HCT116 (cell line): Measurements from ENCODE around the gene MND1. TPM values are rescaled to one million over a fixed set of nuclear protein-coding genes. Genes with fewer than 3 reads are reported as not detected.

Experiments
- ATAC-seq: fragments of 200-7000 bp; cut with Tn5 transposase; 2 replicates; pipeline ENCODE4 v1.9.1; 2020; ENCODE audit warnings: mild to moderate bottlenecking, moderate library complexity
- BruUV-seq: library from RNA; stranded (reverse); fragments of 400-500 nt; replicated peaks from 2 replicates; lab custom pipeline; 2021; lab: Mats Ljungman, UMichigan
- CTCF ChIA-PET: fragments of 300-600 bp; sonication (Branson Sonifier 250); formaldehyde crosslinking; loops from one replicate; lab custom pipeline; 2021; ENCODE audit warnings: antibody characterized with exemption; lab: Charles Lee
- POLR2A ChIA-PET: fragments of 300-600, 350-600 bp; sonication (Branson Sonifier 250); formaldehyde crosslinking; loops from one replicate; lab custom pipeline; 2021; ENCODE audit warnings: antibody characterized with exemption; lab: Charles Lee
- RAD21 ChIA-PET, 2 experiments: fragments of 300-600 bp; sonication (Branson Sonifier 250); formaldehyde crosslinking; loops; one replicate each; lab custom pipeline; 2023; ENCODE audit warnings: low total read pairs in 2 of 2; ENCODE audit not compliant: uncharacterized antibody in 2 of 2, unreplicated experiment in 2 of 2, low non-redundant PET in 1 of 2; lab: Charles Lee
- DNase-seq: peaks from one replicate; pipeline ENCODE4 v3.0.0-alpha.2; 2010; ENCODE audit warnings: low read depth, low spot score
- H2AFZ ChIP-seq: fragments of 200-600 bp; shearing (Covaris generic), sonication (generic); 2 replicates; pipeline ENCODE4 v1.6.1; 2017; ENCODE audit warnings: low read depth, mixed run types, mixed read lengths, antibody characterized with exemption, low read length; ENCODE audit not compliant: poor library complexity, severe bottlenecking
- H3K27ac ChIP-seq: 2 replicates; pipeline ENCODE4 v1.5.1; 2012; ENCODE audit warnings: low read depth, low read length
- H3K27me3 ChIP-seq: fragments of 200-600 bp; sonication (generic); 2 replicates; pipeline ENCODE4 v1.6.1; 2016; ENCODE audit warnings: mixed run types, low read length, mixed read lengths; ENCODE audit not compliant: insufficient read depth
- H3K36me3 ChIP-seq, 2 experiments: fragments of 200-500 bp in 1 of 2; fragments of 200-600 bp in 1 of 2; sonication (Bioruptor generic) in 1 of 2; sonication (generic) in 1 of 2; 2 replicates each; pipeline versions ENCODE4 v1.5.1 to v1.6.1; 2014 to 2016; ENCODE audit warnings: low read length in 2 of 2, inconsistent platforms in 1 of 2, mixed read lengths in 1 of 2, mixed run types in 1 of 2; ENCODE audit not compliant: insufficient read depth in 2 of 2, control insufficient read depth in 1 of 2
- H3K4me1 ChIP-seq, 2 experiments: fragments of 200-600 bp in 1 of 2; sonication (generic) in 1 of 2; 2 replicates each; pipeline versions ENCODE4 v1.5.1 to v1.6.1; 2012 to 2017; ENCODE audit warnings: low read length in 2 of 2, inconsistent platforms in 1 of 2, mild to moderate bottlenecking in 1 of 2, mixed read lengths in 1 of 2, mixed run types in 1 of 2, moderate library complexity in 1 of 2; ENCODE audit not compliant: insufficient read depth in 2 of 2, control insufficient read depth in 1 of 2
- H3K4me2 ChIP-seq: fragments of 200-600 bp; sonication (generic); 2 replicates; pipeline ENCODE4 v1.6.1; 2017; ENCODE audit warnings: mixed run types, low read length, mixed read lengths
- H3K4me3 ChIP-seq, 2 experiments: fragments of 200-600 bp in 1 of 2; sonication (generic) in 1 of 2; replicated peaks in 1 of 2; 2 replicates each; pipeline ENCODE4 v1.5.1; 2011 to 2016; ENCODE audit warnings: low read length in 2 of 2, control low read depth in 1 of 2, low read depth in 1 of 2, mild to moderate bottlenecking in 1 of 2, mixed read lengths in 1 of 2, mixed run types in 1 of 2
- H3K79me2 ChIP-seq: fragments of 200-600 bp; sonication (generic); 2 replicates; pipeline ENCODE4 v1.6.1; 2017; ENCODE audit warnings: mild to moderate bottlenecking, mixed run types, low read length, moderate library complexity, mixed read lengths; ENCODE audit not compliant: insufficient read depth
- H3K9ac ChIP-seq: fragments of 200-600 bp; sonication (generic); 2 replicates; pipeline ENCODE4 v1.6.1; 2016; ENCODE audit warnings: low read length, mixed read lengths
- H3K9me2 ChIP-seq: fragments of 200-600 bp; sonication (generic), shearing (Covaris generic); 2 replicates; pipeline ENCODE4 v1.6.1; 2017; ENCODE audit warnings: mixed run types, mild to moderate bottlenecking, moderate library complexity; ENCODE audit not compliant: insufficient read depth
- H3K9me3 ChIP-seq, 2 experiments: fragments of 200-500 bp in 1 of 2; fragments of 200-600 bp in 1 of 2; sonication (Bioruptor generic) in 1 of 2; sonication (generic) in 1 of 2; 2 replicates each; pipeline ENCODE4 v1.6.1; 2014 to 2017; ENCODE audit warnings: low read length in 2 of 2, mixed read lengths in 2 of 2, inconsistent platforms in 1 of 2, low read depth in 1 of 2, mild to moderate bottlenecking in 1 of 2, mixed run types in 1 of 2, moderate library complexity in 1 of 2; ENCODE audit not compliant: control insufficient read depth in 1 of 2, insufficient read depth in 1 of 2
- H4K20me1 ChIP-seq: fragments of 200-600 bp; sonication (generic), shearing (Covaris generic); 2 replicates; pipeline ENCODE4 v1.6.1; 2017; ENCODE audit warnings: mixed run types, mild to moderate bottlenecking, moderate library complexity; ENCODE audit not compliant: insufficient read depth
- CBX3 ChIP-seq: IDR thresholded peaks from 2 replicates; pipeline ENCODE4 v1.6.1; 2012; ENCODE audit warnings: low read depth
- CEBPB ChIP-seq: IDR thresholded peaks from 2 replicates; pipeline ENCODE4 v1.6.1; 2012; ENCODE audit warnings: low read depth
- CTCF ChIP-seq, 3 experiments: fragments of 200-600 bp in 1 of 3; sonication (generic) in 1 of 3; IDR thresholded peaks in 2 of 3; conservative IDR thresholded peaks in 1 of 3; 2 replicates each; pipeline ENCODE4 v1.5.1; 2012 to 2017; ENCODE audit warnings: low read depth in 2 of 3, low read length in 2 of 3, antibody characterized with exemption in 1 of 3, borderline replicate concordance in 1 of 3, control low read depth in 1 of 3, mild to moderate bottlenecking in 1 of 3, mixed read lengths in 1 of 3, mixed run types in 1 of 3, moderate library complexity in 1 of 3; ENCODE audit not compliant: insufficient read depth in 1 of 3
- EGR1 ChIP-seq: IDR thresholded peaks from 2 replicates; pipeline ENCODE4 v1.6.1; 2012; ENCODE audit warnings: low read depth
- ELF1 ChIP-seq: IDR thresholded peaks from 2 replicates; pipeline ENCODE4 v1.6.1; 2012; ENCODE audit warnings: low read depth, borderline replicate concordance
- EZH2 ChIP-seq: fragments of 200-600 bp; sonication (generic); IDR thresholded peaks from 2 replicates; pipeline ENCODE4 v1.6.1; 2017; ENCODE audit warnings: antibody characterized with exemption, mixed run types
- EZH2phosphoT487 ChIP-seq: fragments of 200-600 bp; IDR thresholded peaks from 2 replicates; pipeline ENCODE4 v1.6.1; 2018; ENCODE audit warnings: antibody characterized with exemption, borderline replicate concordance
- JUND ChIP-seq: IDR thresholded peaks from 2 replicates; pipeline ENCODE4 v1.6.1; 2012
- POLR2A ChIP-seq: IDR thresholded peaks from 2 replicates; pipeline ENCODE4 v1.7.0; 2011; ENCODE audit warnings: borderline replicate concordance; ENCODE audit not compliant: insufficient read depth, insufficient read length; ENCODE audit errors: extremely low read depth
- RAD21 ChIP-seq: IDR thresholded peaks from 2 replicates; pipeline ENCODE4 v1.6.1; 2012; ENCODE audit warnings: low read depth, mild to moderate bottlenecking
- REST ChIP-seq: IDR thresholded peaks from 2 replicates; pipeline ENCODE4 v1.6.1; 2012; ENCODE audit warnings: low read depth
- TCF7L2 ChIP-seq: IDR thresholded peaks from 2 replicates; pipeline ENCODE4 v1.7.0; 2011; ENCODE audit warnings: borderline replicate concordance, inconsistent platforms; ENCODE audit not compliant: insufficient read depth, insufficient read length; ENCODE audit errors: extremely low read depth
- ZFX ChIP-seq: fragments of 450-650 bp; IDR thresholded peaks from 2 replicates; pipeline ENCODE4 v1.6.1; 2017
- ZNF274 ChIP-seq: fragments of 200-500 bp; sonication (Bioruptor generic); IDR thresholded peaks from 2 replicates; pipeline ENCODE4 v1.6.1; 2014; ENCODE audit warnings: mild to moderate bottlenecking, low read depth, low read length, inconsistent platforms
- intact Hi-C: fragments of 100-400 bp; cut with micrococcal nuclease; formaldehyde crosslinking; loops from 2 replicates; pipeline ENCODE4 v1.10.0; 2022
- total RNA-seq: library from RNA; stranded (reverse); gene quantifications from one replicate; pipeline ENCODE4 v1.2.1, GENCODE V29; 2021; ENCODE audit not compliant: unreplicated experiment
- TF ChIP-seq, protein P1 (sequence below): IDR thresholded peaks from 2 replicates; pipeline ENCODE4 v1.6.1; 2011; ENCODE audit warnings: mild to moderate bottlenecking, low read length, moderate library complexity; ENCODE audit not compliant: insufficient replicate concordance; ENCODE audit errors: extremely low read depth
- TF ChIP-seq, protein P2 (sequence below): IDR thresholded peaks from 2 replicates; pipeline ENCODE4 v1.6.1; 2012
- TF ChIP-seq, protein P3 (sequence below): IDR thresholded peaks from 2 replicates; pipeline ENCODE4 v1.6.1; 2012

The MND1 gene
- total RNA-seq, 1 experiment from 2014 or later = 29.9 TPM

- TF ChIP-seq, protein P1, sequence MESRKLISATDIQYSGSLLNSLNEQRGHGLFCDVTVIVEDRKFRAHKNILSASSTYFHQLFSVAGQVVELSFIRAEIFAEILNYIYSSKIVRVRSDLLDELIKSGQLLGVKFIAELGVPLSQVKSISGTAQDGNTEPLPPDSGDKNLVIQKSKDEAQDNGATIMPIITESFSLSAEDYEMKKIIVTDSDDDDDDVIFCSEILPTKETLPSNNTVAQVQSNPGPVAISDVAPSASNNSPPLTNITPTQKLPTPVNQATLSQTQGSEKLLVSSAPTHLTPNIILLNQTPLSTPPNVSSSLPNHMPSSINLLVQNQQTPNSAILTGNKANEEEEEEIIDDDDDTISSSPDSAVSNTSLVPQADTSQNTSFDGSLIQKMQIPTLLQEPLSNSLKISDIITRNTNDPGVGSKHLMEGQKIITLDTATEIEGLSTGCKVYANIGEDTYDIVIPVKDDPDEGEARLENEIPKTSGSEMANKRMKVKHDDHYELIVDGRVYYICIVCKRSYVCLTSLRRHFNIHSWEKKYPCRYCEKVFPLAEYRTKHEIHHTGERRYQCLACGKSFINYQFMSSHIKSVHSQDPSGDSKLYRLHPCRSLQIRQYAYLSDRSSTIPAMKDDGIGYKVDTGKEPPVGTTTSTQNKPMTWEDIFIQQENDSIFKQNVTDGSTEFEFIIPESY = no peak
- TF ChIP-seq ZFX (no peak), JUND (no peak), RAD21 (no peak), EGR1 (no peak), EZH2 (no peak), CBX3 (no peak), TCF7L2 (no peak)
Measured at GRCh38 chr4:153374442-153374841, 30.0 kb downstream of the MND1 start (continued).

DNA sequence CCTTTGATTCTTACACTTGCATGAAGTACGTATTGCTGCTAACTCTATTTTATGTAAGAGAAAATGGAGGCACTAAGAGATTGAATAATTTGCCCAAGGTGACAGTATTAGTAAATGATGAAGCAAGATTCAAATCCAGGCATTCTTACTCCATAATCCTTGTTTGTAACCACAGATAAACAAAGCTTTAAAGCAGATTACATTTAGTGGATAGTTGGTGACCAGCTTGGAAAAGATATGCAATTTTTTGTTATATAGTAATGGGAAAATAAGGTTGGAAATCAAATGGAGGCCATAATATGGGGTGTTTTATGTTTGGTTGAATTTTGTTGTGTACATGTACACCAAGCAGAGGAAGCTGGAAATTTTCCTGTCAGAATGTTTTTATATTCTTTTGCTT is 30.8 kb downstream of the MND1 start:
- DNase-seq = no peak
- Histone ChIP-seq H3K4me1 (no peaks in the 10 kb centered on the region), H2AFZ (no peak overlapping the region), H3K9ac (no peak overlapping the region), H3K79me2 (no peaks in the 10 kb centered on the region), H3K4me3 (no peak overlapping the region), H4K20me1 (no peaks in the 10 kb centered on the region), H3K36me3 (peaks cover 0 to 23% of the 10 kb centered on the region in 2 experiments; a peak in 2 of 4 replicates), H3K4me2 (no peak overlapping the region), H3K27me3 (no peaks in the 10 kb centered on the region), H3K27ac (no peak overlapping the region), H3K9me2 (no peaks in the 10 kb centered on the region), H3K9me3 (no peaks in the 10 kb centered on the region)
- intact Hi-C loops = no loop called here
- ATAC-seq = no peak
- no TSS peak for BruUV-seq
- RAD21 ChIA-PET = no interaction called here
- CTCF ChIA-PET = no interaction called here
- POLR2A ChIA-PET = no interaction called here
- TF ChIP-seq JUND (no peak), EZH2phosphoT487 (no peak), CEBPB (no peak), CTCF (IDR thresholded peaks at IDR 0.05 in 2 of 3, conservative IDR thresholded peaks at IDR 0.05 in 1 of 3; ENCODE audit: borderline replicate concordance in 1 of 3, insufficient read depth in 1 of 3, low read depth in 2 of 3, low read length in 2 of 3) (no peak), POLR2A (no peak), CBX3 (no peak), ZFX (no peak), ZNF274 (no peak), ELF1 (no peak), REST (no peak), RAD21 (no peak)
- TF ChIP-seq, protein P2, sequence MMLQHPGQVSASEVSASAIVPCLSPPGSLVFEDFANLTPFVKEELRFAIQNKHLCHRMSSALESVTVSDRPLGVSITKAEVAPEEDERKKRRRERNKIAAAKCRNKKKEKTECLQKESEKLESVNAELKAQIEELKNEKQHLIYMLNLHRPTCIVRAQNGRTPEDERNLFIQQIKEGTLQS = no peak
- TF ChIP-seq, protein P3, sequence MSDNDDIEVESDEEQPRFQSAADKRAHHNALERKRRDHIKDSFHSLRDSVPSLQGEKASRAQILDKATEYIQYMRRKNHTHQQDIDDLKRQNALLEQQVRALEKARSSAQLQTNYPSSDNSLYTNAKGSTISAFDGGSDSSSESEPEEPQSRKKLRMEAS = no peak
